ENCODE measurements around the gene HPGD. TPM values are rescaled to one million over a fixed set of nuclear protein-coding genes. Genes with fewer than 3 reads are reported as not detected.

HPGD gene
- total and polyA plus RNA-seq, 2 of the 8 experiments (the other 6 are each of a cell fraction or from before 2014, with no cell fraction given), result 1.1 to 1.3 TPM

- H2BK120ac ChIP-seq (replicated peaks; ENCODE audit: low read depth, low read length), result no peak overlapping the region
- no peaks in the 10 kb centered on the region for H3K27me3 ChIP-seq (replicated peaks in 1 of 4; ENCODE audit: control insufficient read depth in 3 of 4, extremely low read depth in 1 of 4, insufficient read depth in 3 of 4, low read length in 3 of 4)
- H3K23ac ChIP-seq (ENCODE audit: insufficient read length), result no peak overlapping the region
- FAIRE-seq (peak; percentile 19), DNase-seq (ENCODE audit: low read depth in 1 of 2, low spot score in 2 of 2) (no peak)
- H4K91ac ChIP-seq (replicated peaks; ENCODE audit: insufficient read length, low read length), result no peak overlapping the region
- ChIA-PET CTCF (ENCODE audit: partially characterized antibody) (interaction anchor here (0.6 to 2.1 kb wide), 2 partner anchors 22 to 1542 kb away, joined by 3 to 7 read pairs; no protein-coding TSS in a partner anchor), POLR2A (ENCODE audit: partially characterized antibody) (no interaction called here)
- H3K14ac ChIP-seq (ENCODE audit: insufficient read length), result no peak overlapping the region
- H2BK12ac ChIP-seq (ENCODE audit: low read depth, low read length), result no peak overlapping the region
- H3K79me1 ChIP-seq (ENCODE audit: low read depth, low read length), result no peaks in the 10 kb centered on the region
- peaks cover 0 to 5% (median 4%) of the 10 kb centered on the region in 4 experiments; a peak in 5 of 7 replicates for H3K4me1 ChIP-seq (replicated peaks in 1 of 4; ENCODE audit: control insufficient read depth in 3 of 4, insufficient read depth in 4 of 4, low read length in 3 of 4)
- WGBS, 2 experiments (ENCODE audit: extremely low coverage in 1 of 2, insufficient coverage in 1 of 2, insufficient read length in 1 of 2, insufficient replicate concordance in 2 of 2, low coverage in 1 of 2, low lambda C conversion rate in 2 of 2, missing lambda C conversion rate in 1 of 2), result 81% methylated on average over 4 of the region's 4 CpGs; no CpG with 5 or more reads in 1 of the 2 experiments
- no peak overlapping the region for H3K4me2 ChIP-seq (ENCODE audit: insufficient read depth in 1 of 2, low read depth in 2 of 2, low read length in 2 of 2)
- no peak overlapping the region for H2AK5ac ChIP-seq (ENCODE audit: low read depth, low read length)
- H3K9ac ChIP-seq (replicated peaks in 1 of 4; ENCODE audit: extremely low read depth in 1 of 4, low read depth in 3 of 4, low read length in 3 of 4), result no peak overlapping the region
- no peak overlapping the region for H2BK5ac ChIP-seq (ENCODE audit: low read depth, low read length)
- H2BK15ac ChIP-seq (ENCODE audit: low read length), result no peak overlapping the region
- no peak overlapping the region for H4K8ac ChIP-seq (ENCODE audit: extremely low read depth, insufficient read depth, low read length)
- H3K79me2 ChIP-seq (ENCODE audit: control insufficient read depth in 1 of 2, insufficient read depth in 2 of 2, low read length in 2 of 2), result no peaks in the 10 kb centered on the region
- peaks cover 0 to 3% of the 10 kb centered on the region in 2 experiments; a peak in 1 of 4 replicates for H3K9me3 ChIP-seq (ENCODE audit: insufficient read depth in 2 of 2, low read depth in 1 of 2, low read length in 1 of 2)
- no peak overlapping the region for H2AFZ ChIP-seq (ENCODE audit: low read length)
- no peaks in the 10 kb centered on the region for H4K20me1 ChIP-seq (replicated peaks in 1 of 2; ENCODE audit: control insufficient read depth in 1 of 2, insufficient read depth in 2 of 2, low read length in 2 of 2)
- H3K56ac ChIP-seq (replicated peaks; ENCODE audit: insufficient read length, low read depth, low read length), result no peak overlapping the region
- no peak overlapping the region for H3K27ac ChIP-seq (ENCODE audit: low read depth, low read length)
- no peak overlapping the region for H2BK20ac ChIP-seq (ENCODE audit: low read length)
- H4K5ac ChIP-seq (ENCODE audit: insufficient read length, low read depth, low read length), result no peak overlapping the region
- no peak overlapping the region for H3K4ac ChIP-seq (replicated peaks; ENCODE audit: insufficient read length, low read depth, low read length)
- H3K23me2 ChIP-seq (ENCODE audit: low read depth, low read length), result no peaks in the 10 kb centered on the region
- no peak overlapping the region for H3K4me3 ChIP-seq (ENCODE audit: extremely low read depth in 1 of 4, insufficient read depth in 2 of 4, low read depth in 3 of 4, low read length in 4 of 4)
- no peaks in the 10 kb centered on the region; a peak in 1 of 8 replicates for H3K36me3 ChIP-seq (ENCODE audit: control insufficient read depth in 2 of 4, insufficient read depth in 4 of 4, low read length in 3 of 4)
- H3K18ac ChIP-seq (ENCODE audit: extremely low read depth, low read length), result no peak overlapping the region
- TF ChIP-seq SIX5 (IDR thresholded peaks at IDR 0.05; ENCODE audit: low read depth, low read length), result no peak
- TF ChIP-seq POLR2AphosphoS5 (IDR thresholded peaks at IDR 0.05; ENCODE audit: low read depth, low read length), result no peak
- no peak for TF ChIP-seq RFX5 (IDR thresholded peaks at IDR 0.05; ENCODE audit: borderline replicate concordance, low read depth, low read length)
- TF ChIP-seq TAF1 (IDR thresholded peaks at IDR 0.05; ENCODE audit: low read depth, low read length), result no peak
- no peak for TF ChIP-seq NRF1 (IDR thresholded peaks at IDR 0.05; ENCODE audit: low read depth, low read length)
- no peak for TF ChIP-seq CBX5 (IDR thresholded peaks at IDR 0.05; ENCODE audit: low read depth, low read length)
- no peak for TF ChIP-seq SIN3A (conservative IDR thresholded peaks at IDR 0.05 in 1 of 2, IDR thresholded peaks at IDR 0.05 in 1 of 2; ENCODE audit: low read depth in 1 of 2, low read length in 2 of 2)
- no peak for TF ChIP-seq GTF2F1 (IDR thresholded peaks at IDR 0.05; ENCODE audit: borderline replicate concordance, low read depth, low read length)
These were observed 33.7 kb upstream of the HPGD start for GRCh38 chr4:174555789-174556630.
